Chondrocyte (in vitro differentiated cells): ENCODE measurements around the gene CACNG5. TPM values are rescaled to one million over a fixed set of nuclear protein-coding genes. Genes with fewer than 3 reads are reported as not detected.

Experiments used
- DNase-seq: peaks from one replicate; pipeline ENCODE4 v3.0.0; 2021; ENCODE audit warnings: mixed read lengths, low spot score
- H3K27ac Mint-ChIP-seq: one replicate; pipeline ENCODE4 v1.8.0; 2021; ENCODE audit warnings: mild to moderate bottlenecking, moderate library complexity, mixed read lengths; ENCODE audit not compliant: unreplicated experiment
- H3K27me3 Mint-ChIP-seq: 2 replicates; pipeline ENCODE4 v1.8.0; 2021; ENCODE audit warnings: low read depth, mixed read lengths
- H3K36me3 Mint-ChIP-seq: 2 replicates; pipeline ENCODE4 v1.8.0; 2021; ENCODE audit warnings: low read depth, mixed read lengths
- H3K4me1 Mint-ChIP-seq: 2 replicates; pipeline ENCODE4 v1.8.0; 2021; ENCODE audit warnings: low read depth, mild to moderate bottlenecking, mixed read lengths
- H3K4me3 Mint-ChIP-seq: one replicate; pipeline ENCODE4 v1.8.0; 2021; ENCODE audit warnings: mild to moderate bottlenecking, moderate library complexity, mixed read lengths; ENCODE audit not compliant: unreplicated experiment
- H3K9me3 Mint-ChIP-seq: 2 replicates; pipeline ENCODE4 v1.8.0; 2021; ENCODE audit warnings: low read depth, mixed read lengths
- CTCF ChIP-seq: fragments of 200-600 bp; sonication (generic); IDR thresholded peaks from 2 replicates; pipeline ENCODE4 v1.5.0; 2021; ENCODE audit warnings: antibody characterized with exemption, mild to moderate bottlenecking, moderate library complexity
- total RNA-seq: library from RNA; stranded (reverse); gene quantifications from 3 replicates; pipeline ENCODE4 v1.2.1, GENCODE V29; 2021

Gene CACNG5
- total RNA-seq, 1 donor from 2014 or later, result not detected

DNA sequence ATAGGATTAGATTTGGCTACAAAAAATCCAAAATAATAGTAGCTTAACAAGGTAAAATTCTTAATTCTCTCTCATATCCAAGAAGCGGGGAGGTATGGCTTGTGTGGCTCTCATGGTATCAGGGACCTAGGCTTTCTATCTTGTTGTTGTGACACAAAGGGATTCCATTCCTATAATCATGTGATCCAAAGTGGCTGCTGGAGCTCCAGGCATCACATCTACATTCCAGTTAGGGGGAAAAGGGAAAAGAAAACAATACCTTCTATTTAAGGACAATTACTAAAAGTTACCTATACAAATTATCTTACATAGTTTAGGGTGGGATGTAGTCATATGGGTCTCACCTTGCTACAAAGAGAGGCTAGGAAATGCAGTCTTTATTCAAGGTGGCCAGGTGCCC lies 82.0 kb downstream of the CACNG5 start:
- Mint-ChIP-seq H3K4me1 (no peaks in the 10 kb centered on the region), H3K27me3 (peaks cover 27% of the 10 kb centered on the region), H3K36me3 (peaks cover 1% of the 10 kb centered on the region), H3K4me3 (no peak overlapping the region), H3K27ac (no peak overlapping the region), H3K9me3 (peaks cover 5% of the 10 kb centered on the region)
- no peak for DNase-seq
- TF ChIP-seq CTCF, result no peak

GRCh38 chr17:66918896-66919295 lies 84.0 kb downstream of the CACNG5 start:
- no peak for TF ChIP-seq CTCF
- no peaks in the 10 kb centered on the region for H3K4me1 Mint-ChIP-seq
- peaks cover 28% of the 10 kb centered on the region for H3K27me3 Mint-ChIP-seq
- peaks cover 1% of the 10 kb centered on the region for H3K36me3 Mint-ChIP-seq
- no peak overlapping the region for H3K27ac Mint-ChIP-seq
- H3K9me3 Mint-ChIP-seq, result peaks cover 5% of the 10 kb centered on the region
- no peak overlapping the region for H3K4me3 Mint-ChIP-seq
- DNase-seq, result no peak

DNA sequence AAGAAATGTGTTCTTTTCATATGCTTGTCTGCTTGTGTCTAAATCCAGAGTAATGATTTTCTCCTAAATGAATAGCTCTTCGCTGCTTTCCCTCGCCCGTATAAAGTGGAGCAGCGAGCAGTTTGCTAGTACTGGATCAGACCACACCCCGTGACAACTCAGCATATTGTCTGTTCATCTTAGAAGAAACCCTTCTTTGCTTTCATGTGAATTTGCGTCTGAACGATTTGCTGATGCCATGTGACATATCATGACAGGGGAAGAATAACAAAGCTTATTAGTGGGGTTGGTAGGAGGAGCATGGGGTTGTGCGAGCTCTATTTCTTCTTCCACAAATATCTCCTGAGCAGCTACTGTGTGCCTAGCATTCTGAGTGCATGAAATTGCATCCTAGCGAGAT lies 85.5 kb downstream of the CACNG5 start:
- DNase-seq, result no peak
- TF ChIP-seq CTCF, result no peak
- H3K27me3 Mint-ChIP-seq, result peaks cover 23% of the 10 kb centered on the region
- H3K9me3 Mint-ChIP-seq, result peaks cover 5% of the 10 kb centered on the region
- H3K27ac Mint-ChIP-seq, result no peak overlapping the region
- peaks cover 1% of the 10 kb centered on the region for H3K36me3 Mint-ChIP-seq
- H3K4me3 Mint-ChIP-seq, result no peak overlapping the region
- no peaks in the 10 kb centered on the region for H3K4me1 Mint-ChIP-seq

DNA sequence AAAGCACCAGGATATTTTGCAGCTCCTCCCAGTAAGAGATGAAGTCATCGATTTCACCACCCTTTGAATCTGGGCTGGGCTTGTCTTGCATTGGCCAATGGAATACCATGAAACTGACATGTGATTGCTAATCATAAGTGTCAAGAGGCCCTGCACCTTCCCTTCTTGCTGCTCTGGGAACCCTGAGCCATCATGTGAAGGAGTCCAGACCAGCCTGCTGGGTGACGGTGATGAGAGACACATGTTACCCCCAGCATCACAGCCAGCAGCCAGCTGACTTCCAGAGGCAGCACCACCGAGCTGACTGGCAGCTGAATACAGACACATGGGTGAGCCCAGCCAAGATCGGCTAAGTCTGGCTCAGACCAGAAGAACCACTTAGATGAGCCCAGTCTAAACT lies 86.0 kb downstream of the CACNG5 start:
- peaks cover 22% of the 10 kb centered on the region for H3K27me3 Mint-ChIP-seq
- H3K4me1 Mint-ChIP-seq, result no peaks in the 10 kb centered on the region
- TF ChIP-seq CTCF, result no peak
- H3K4me3 Mint-ChIP-seq, result no peak overlapping the region
- DNase-seq, result no peak
- peaks cover 5% of the 10 kb centered on the region for H3K9me3 Mint-ChIP-seq
- H3K36me3 Mint-ChIP-seq, result peaks cover 1% of the 10 kb centered on the region
- H3K27ac Mint-ChIP-seq, result no peak overlapping the region

GRCh38 chr17:66923886-66924285 lies 89.0 kb downstream of the CACNG5 start:
- Mint-ChIP-seq H3K4me3 (no peak overlapping the region), H3K27ac (no peak overlapping the region), H3K27me3 (peaks cover 40% of the 10 kb centered on the region), H3K9me3 (no peaks in the 10 kb centered on the region), H3K36me3 (peaks cover 1% of the 10 kb centered on the region), H3K4me1 (no peaks in the 10 kb centered on the region)
- TF ChIP-seq CTCF, result no peak
- no peak for DNase-seq
